Type B pancreatic cell (in vitro differentiated cells): ENCODE data around the gene ASCC1. TPM values are rescaled to one million over a fixed set of nuclear protein-coding genes. Genes with fewer than 3 reads are reported as not detected.

Experiments used
- DNase-seq: peaks from one replicate; pipeline ENCODE4 v3.0.0; 2021; ENCODE audit warnings: mixed read lengths; ENCODE audit not compliant: unreplicated experiment; ENCODE audit errors: extremely low spot score
- H3K27ac Mint-ChIP-seq: 2 replicates; pipeline ENCODE4 v1.8.0; 2021; ENCODE audit warnings: mild to moderate bottlenecking, mixed read lengths
- H3K27me3 Mint-ChIP-seq: 2 replicates; pipeline ENCODE4 v1.8.0; 2021; ENCODE audit warnings: mixed read lengths
- H3K36me3 Mint-ChIP-seq: 2 replicates; pipeline ENCODE4 v1.8.0; 2021; ENCODE audit warnings: mixed read lengths
- H3K4me1 Mint-ChIP-seq: one replicate; pipeline ENCODE4 v1.8.0; 2021; ENCODE audit warnings: mixed read lengths; ENCODE audit not compliant: unreplicated experiment
- H3K4me3 Mint-ChIP-seq: 2 replicates; pipeline ENCODE4 v1.8.0; 2021; ENCODE audit warnings: mild to moderate bottlenecking, mixed read lengths
- H3K9me3 Mint-ChIP-seq: 2 replicates; pipeline ENCODE4 v1.8.0; 2021; ENCODE audit warnings: mixed read lengths
- CTCF ChIP-seq: fragments of 200-600 bp; sonication (generic); conservative IDR thresholded peaks from 2 replicates; pipeline ENCODE4 v1.5.0; 2021; ENCODE audit warnings: antibody characterized with exemption, mild to moderate bottlenecking
- total RNA-seq: library from RNA; stranded (reverse); gene quantifications from 2 replicates; pipeline ENCODE4 v1.2.1, GENCODE V29; 2021; ENCODE audit warnings: low replicate concordance

Gene ASCC1
- total RNA-seq, 1 donor from 2014 or later = 32.8 TPM

- TF ChIP-seq CTCF = no peak
- peaks cover 29% of the 10 kb centered on the region for H3K4me1 Mint-ChIP-seq
- H3K4me3 Mint-ChIP-seq = no peak overlapping the region
- H3K27ac Mint-ChIP-seq = no peak overlapping the region
- no peaks in the 10 kb centered on the region for H3K9me3 Mint-ChIP-seq
- no peak for DNase-seq
- H3K36me3 Mint-ChIP-seq = peaks cover 14% of the 10 kb centered on the region
- peaks cover 29% of the 10 kb centered on the region for H3K27me3 Mint-ChIP-seq
Measured at GRCh38 chr10:72092987-72093386, 123.1 kb downstream of the ASCC1 start.

GRCh38 chr10:72092171-72092924, 123.7 kb downstream of the ASCC1 start:
- H3K27me3 Mint-ChIP-seq = peaks cover 32% of the 10 kb centered on the region

GRCh38 chr10:72090326-72090725, 125.8 kb downstream of the ASCC1 start:
- TF ChIP-seq CTCF = no peak
- H3K4me3 Mint-ChIP-seq = no peak overlapping the region
- peaks cover 15% of the 10 kb centered on the region for H3K4me1 Mint-ChIP-seq
- DNase-seq = no peak
- peaks cover 50% of the 10 kb centered on the region for H3K27me3 Mint-ChIP-seq
- no peak overlapping the region for H3K27ac Mint-ChIP-seq
- no peaks in the 10 kb centered on the region for H3K9me3 Mint-ChIP-seq
- peaks cover 7% of the 10 kb centered on the region for H3K36me3 Mint-ChIP-seq

More at GRCh38 chr10:72092171-72092924, 123.7 kb downstream of the ASCC1 start:
- peaks cover 14% of the 10 kb centered on the region for H3K36me3 Mint-ChIP-seq
- no peak for TF ChIP-seq CTCF
- H3K4me3 Mint-ChIP-seq = no peak overlapping the region
- no peaks in the 10 kb centered on the region for H3K9me3 Mint-ChIP-seq
- H3K4me1 Mint-ChIP-seq = peaks cover 23% of the 10 kb centered on the region
- no peak overlapping the region for H3K27ac Mint-ChIP-seq
- no peak for DNase-seq

GRCh38 chr10:72089618-72090017, 126.5 kb downstream of the ASCC1 start:
- Mint-ChIP-seq H3K27me3 (peaks cover 57% of the 10 kb centered on the region), H3K27ac (no peak overlapping the region), H3K36me3 (peaks cover 7% of the 10 kb centered on the region), H3K9me3 (no peaks in the 10 kb centered on the region), H3K4me3 (peak overlapping the region; percentile 65), H3K4me1 (peaks cover 15% of the 10 kb centered on the region)
- TF ChIP-seq CTCF = no peak
- no peak for DNase-seq

GRCh38 chr10:72088889-72089575, 127.0 kb downstream of the ASCC1 start:
- peaks cover 15% of the 10 kb centered on the region for H3K4me1 Mint-ChIP-seq
- H3K36me3 Mint-ChIP-seq = peaks cover 7% of the 10 kb centered on the region
- TF ChIP-seq CTCF = no peak
- H3K27ac Mint-ChIP-seq = peak overlapping the region; percentile 86
- DNase-seq = no peak
- H3K4me3 Mint-ChIP-seq = peak overlapping the region; percentile 95
- H3K27me3 Mint-ChIP-seq = peaks cover 60% of the 10 kb centered on the region
- H3K9me3 Mint-ChIP-seq = no peaks in the 10 kb centered on the region
